WTC11 (cell line): ENCODE data around the gene SAMM50. TPM values are rescaled to one million over a fixed set of nuclear protein-coding genes. Genes with fewer than 3 reads are reported as not detected.

ENCODE experiments used
- ATAC-seq: fragments of 200-7000 bp; cut with Tn5 transposase; 2 replicates; pipeline ENCODE4 v1.10.0; 2021; ENCODE audit warnings: mild to moderate bottlenecking, moderate library complexity
- CTCF ChIA-PET: fragments of 300-600 bp; sonication (Branson Sonifier 250); formaldehyde crosslinking; loops from one replicate; lab custom pipeline; 2021; ENCODE audit warnings: antibody characterized with exemption; lab: Charles Lee
- POLR2A ChIA-PET: fragments of 350-600 bp; sonication (Branson Sonifier 250); formaldehyde crosslinking; loops from one replicate; lab custom pipeline; 2021; ENCODE audit warnings: antibody characterized with exemption; lab: Charles Lee
- DNase-seq: peaks from one replicate; pipeline ENCODE4 v3.0.0; 2021; ENCODE audit warnings: low spot score
- H3K27ac Mint-ChIP-seq: 2 replicates; pipeline ENCODE4 v1.8.0; 2021; ENCODE audit warnings: mixed read lengths
- H3K27me3 Mint-ChIP-seq: 2 replicates; pipeline ENCODE4 v1.8.0; 2021; ENCODE audit warnings: low read depth, mild to moderate bottlenecking, moderate library complexity, mixed read lengths
- H3K36me3 Mint-ChIP-seq: 2 replicates; pipeline ENCODE4 v1.8.0; 2021; ENCODE audit warnings: mixed read lengths
- H3K4me1 Mint-ChIP-seq: 2 replicates; pipeline ENCODE4 v1.8.0; 2022; ENCODE audit warnings: mixed read lengths
- H3K4me3 Mint-ChIP-seq: 2 replicates; pipeline ENCODE4 v1.8.0; 2021; ENCODE audit warnings: mild to moderate bottlenecking, moderate library complexity, mixed read lengths
- H3K9me3 Mint-ChIP-seq: 2 replicates; pipeline ENCODE4 v1.8.0; 2021; ENCODE audit warnings: mixed read lengths
- ATF2 ChIP-seq: sonication (generic); formaldehyde crosslinking; IDR thresholded peaks from 2 replicates; pipeline ENCODE4 v1.8.1; 2022; ENCODE audit warnings: low read depth, missing genetic modification reagents, borderline replicate concordance
- CREM ChIP-seq: sonication (generic); formaldehyde crosslinking; IDR thresholded peaks from 2 replicates; pipeline ENCODE4 v1.8.1; 2022; ENCODE audit warnings: mild to moderate bottlenecking, missing genetic modification reagents, moderate library complexity
- E2F4 ChIP-seq: sonication (generic); formaldehyde crosslinking; IDR thresholded peaks from 2 replicates; pipeline ENCODE4 v1.8.1; 2022; ENCODE audit warnings: low read depth, mild to moderate bottlenecking, moderate library complexity, missing genetic modification reagents, borderline replicate concordance
- E2F5 ChIP-seq: sonication (generic); formaldehyde crosslinking; IDR thresholded peaks from 2 replicates; pipeline ENCODE4 v1.8.1; 2022; ENCODE audit warnings: mild to moderate bottlenecking, moderate library complexity, missing genetic modification reagents
- ERG ChIP-seq: fragments of 250-450 bp; sonication (Bioruptor Pico); IDR thresholded peaks from 2 replicates; pipeline ENCODE4 v1.8.0; 2021; ENCODE audit warnings: mild to moderate bottlenecking
- ESRRA ChIP-seq: sonication (generic); formaldehyde crosslinking; IDR thresholded peaks from 2 replicates; pipeline ENCODE4 v1.8.1; 2022; ENCODE audit warnings: mild to moderate bottlenecking, missing genetic modification reagents, borderline replicate concordance
- FOXP1 ChIP-seq: sonication (generic); formaldehyde crosslinking; IDR thresholded peaks from 2 replicates; pipeline ENCODE4 v1.8.0; 2022; ENCODE audit warnings: missing genetic modification reagents, mild to moderate bottlenecking, moderate library complexity, borderline replicate concordance
- GRHL2 ChIP-seq: fragments of 250-450 bp; sonication (Bioruptor Pico); IDR thresholded peaks from 2 replicates; pipeline ENCODE4 v1.8.0; 2022; ENCODE audit warnings: mild to moderate bottlenecking, moderate library complexity; ENCODE audit not compliant: insufficient replicate concordance, severe bottlenecking
- HMGXB4 ChIP-seq: sonication (generic); formaldehyde crosslinking; IDR thresholded peaks from 2 replicates; pipeline ENCODE4 v1.8.1; 2023; ENCODE audit warnings: mild to moderate bottlenecking, moderate library complexity, missing genetic modification reagents
- IRF1 ChIP-seq: sonication (generic); formaldehyde crosslinking; IDR thresholded peaks from 2 replicates; pipeline ENCODE4 v1.8.0; 2023; ENCODE audit warnings: missing genetic modification reagents
- JUN ChIP-seq: sonication (generic); formaldehyde crosslinking; IDR thresholded peaks from 2 replicates; pipeline ENCODE4 v1.8.0; 2023; ENCODE audit warnings: mild to moderate bottlenecking, missing genetic modification reagents
- MYBL2 ChIP-seq: sonication (generic); formaldehyde crosslinking; IDR thresholded peaks from 2 replicates; pipeline ENCODE4 v1.8.1; 2023; ENCODE audit warnings: mild to moderate bottlenecking, moderate library complexity, missing genetic modification reagents
- SOX15 ChIP-seq: fragments of 250-450 bp; sonication (Bioruptor Pico); IDR thresholded peaks from 2 replicates; pipeline ENCODE4 v1.9.0; 2021; ENCODE audit warnings: mild to moderate bottlenecking
- TP53 ChIP-seq: sonication (generic); formaldehyde crosslinking; IDR thresholded peaks from 2 replicates; pipeline ENCODE4 v1.8.1; 2023; ENCODE audit warnings: mild to moderate bottlenecking, missing genetic modification reagents
- USF1 ChIP-seq: sonication (generic); formaldehyde crosslinking; IDR thresholded peaks from 2 replicates; pipeline ENCODE4 v1.8.0; 2022; ENCODE audit warnings: mild to moderate bottlenecking, missing genetic modification reagents
- USF2 ChIP-seq: sonication (generic); formaldehyde crosslinking; IDR thresholded peaks from 2 replicates; pipeline ENCODE4 v1.8.1; 2023; ENCODE audit warnings: mild to moderate bottlenecking, missing genetic modification reagents, moderate library complexity
- ZNF317 ChIP-seq: sonication (generic); formaldehyde crosslinking; IDR thresholded peaks from 2 replicates; pipeline ENCODE4 v1.8.1; 2023; ENCODE audit warnings: low read depth, mild to moderate bottlenecking, moderate library complexity, missing genetic modification reagents, borderline replicate concordance
- total RNA-seq: library from RNA; stranded (reverse); gene quantifications from 3 replicates; pipeline ENCODE4 v1.2.3, GENCODE V29; 2021

SAMM50 gene
- total RNA-seq, 1 experiment from 2014 or later: 72.1 TPM

GRCh38 chr22:44023404-44024287, 68.4 kb downstream of the SAMM50 start (continued):
- TF ChIP-seq HMGXB4 (CRISPR knock-in tag) (peak; percentile 25; the same call in 1 of the 2 replicates), SOX15 (CRISPR knock-in tag) (no peak), USF1 (CRISPR knock-in tag) (peak; percentile 19; the same call in 1 of the 2 replicates)
- TF ChIP-seq, all 79 proteins: peak for 10

GRCh38 chr22:44024288-44024921, 69.2 kb downstream of the SAMM50 start, which contains the start of gene PARVB:
TSS of gene PARVB (plus strand) at chr22:44024302. CDS start at chr22:44024340, 38 bp downstream.
- Mint-ChIP-seq H3K4me3 (peak within 1 kb of the TSS; percentile 77), H3K36me3 (no peaks in the 10 kb centered on the region), H3K27me3 (peaks cover 7% of the 10 kb centered on the region), H3K27ac (no peak within 1 kb of the TSS), H3K9me3 (no peaks in the 10 kb centered on the region), H3K4me1 (peaks cover 20% of the 10 kb centered on the region)
- POLR2A ChIA-PET: no interaction called here
- DNase-seq (peak; percentile 37), ATAC-seq (peak; percentile 40)
- TF ChIP-seq USF2 (CRISPR knock-in tag): 0 out of 2 replicates have a peak, but pooled peaks have one; percentile 23
- 0 out of 2 replicates have a peak, but pooled peaks have one; percentile 16 for TF ChIP-seq FOXP1 (CRISPR knock-in tag)
- TF ChIP-seq E2F4 (CRISPR knock-in tag): no peak
- TF ChIP-seq E2F5 (CRISPR knock-in tag): 0 out of 2 replicates have a peak, but pooled peaks have one; percentile 5
- CTCF ChIA-PET: interaction anchor here (0.7 to 3.3 kb wide), 6 partner anchors 31 to 661 kb away, joined by 3 to 9 read pairs (median 4); no protein-coding TSS in a partner anchor

GRCh38 chr22:44025171-44026065, 70.2 kb downstream of the SAMM50 start:
- no peaks in the 10 kb centered on the region for H3K36me3 Mint-ChIP-seq
- ATAC-seq: no peak
- H3K4me3 Mint-ChIP-seq: peak overlapping the region; percentile 63
- no peak overlapping the region for H3K27ac Mint-ChIP-seq
- H3K4me1 Mint-ChIP-seq: peaks cover 20% of the 10 kb centered on the region
- no peak for DNase-seq
- TF ChIP-seq ESRRA (CRISPR knock-in tag) (no peak), ATF2 (no peak), MYBL2 (no peak), CREM (CRISPR knock-in tag) (no peak), GRHL2 (no peak), JUN (CRISPR knock-in tag) (no peak), ZNF317 (CRISPR knock-in tag) (no peak), TP53 (no peak), IRF1 (no peak), ERG (CRISPR knock-in tag) (no peak)
- no peaks in the 10 kb centered on the region for H3K9me3 Mint-ChIP-seq
- peaks cover 7% of the 10 kb centered on the region for H3K27me3 Mint-ChIP-seq
- CTCF ChIA-PET: interaction anchor here (1.5 to 3.3 kb wide), 2 partner anchors 32 to 60 kb away, joined by 3 to 9 read pairs; no protein-coding TSS in a partner anchor
- POLR2A ChIA-PET: no interaction called here
